Measurements from ENCODE around the gene MYRIP. TPM values are rescaled to one million over a fixed set of nuclear protein-coding genes. Genes with fewer than 3 reads are reported as not detected.
A peak's percentile ranks its signal among the peaks of the same experiment; 100 is the strongest.

The MYRIP gene
- total RNA-seq, 2 experiments from 2014 or later = not detected

DNA sequence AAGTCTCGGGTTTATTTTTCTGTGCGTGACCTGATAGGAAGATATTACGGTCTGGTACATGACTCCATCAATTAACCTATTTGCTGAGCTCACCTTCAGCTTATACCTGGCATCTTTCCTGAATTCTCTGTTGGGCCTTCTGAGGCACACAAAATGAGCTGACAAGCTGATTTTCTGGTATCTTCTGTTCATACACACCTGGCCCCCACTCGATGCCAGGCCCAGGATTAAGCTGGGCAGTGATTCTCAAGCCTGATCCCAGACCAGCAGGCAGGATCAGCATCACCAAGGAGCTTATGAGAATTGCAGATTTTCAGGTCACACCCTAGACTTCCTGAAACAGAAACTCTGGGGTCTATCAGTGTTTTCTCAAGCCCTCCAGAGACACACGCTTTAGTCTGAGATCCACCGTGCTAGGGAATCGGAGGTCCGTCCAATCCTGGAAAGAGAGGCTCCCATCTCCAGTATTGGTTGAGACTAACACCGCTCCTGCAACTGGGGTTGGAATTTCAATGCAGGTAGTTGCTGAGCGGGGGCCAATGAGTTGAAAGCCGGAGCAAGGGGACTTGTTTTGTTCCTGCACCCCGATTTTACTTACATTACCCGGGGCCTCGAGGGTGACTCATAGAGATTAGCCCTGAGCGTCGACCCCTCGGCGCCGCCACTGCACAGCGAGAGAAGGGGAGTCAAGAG is 499.5 kb downstream of the MYRIP start:
- POLR2A ChIA-PET = interaction anchor here (0.6 to 1.3 kb wide), 5 partner anchors 9 to 925 kb away, joined by 3 to 6 read pairs (median 3); no protein-coding TSS in a partner anchor

GRCh38 chr3:40309418-40309924 is 500.1 kb downstream of the MYRIP start, which contains the start of gene EIF1B:
Gene EIF1B, plus strand, starts transcription at chr3:40309707. Its CDS starts 235 bp downstream, at chr3:40309942.
- peak; percentile 88 for ATAC-seq
- no peaks in the 10 kb centered on the region for H3K27me3 Mint-ChIP-seq
- POLR2A ChIA-PET = interaction anchor here (0.6 to 1.3 kb wide), 5 partner anchors 12 to 926 kb away, joined by 3 to 6 read pairs (median 4); no protein-coding TSS in a partner anchor
- H3K4me1 Mint-ChIP-seq (ENCODE audit: low read depth) = peaks cover 24% of the 10 kb centered on the region
- peak within 1 kb of the TSS; percentile 97 for H3K27ac Mint-ChIP-seq
- CTCF ChIA-PET = interaction anchor here (0.6 to 3.4 kb wide), 13 partner anchors 8 to 148 kb away, joined by 3 to 24 read pairs (median 4); partner anchors contain the start of gene RPL14
- peak within 1 kb of the TSS; percentile 98 for H3K4me3 Mint-ChIP-seq
- peak; percentile 73 for TF ChIP-seq CTCF (IDR thresholded peaks at IDR 0.05)
- DNase-seq = peak; percentile 99
- peaks cover 23% of the 10 kb centered on the region for H3K36me3 Mint-ChIP-seq (ENCODE audit: low read depth)
- intact Hi-C loops (cut with micrococcal nuclease) = no loop called here
- no peaks in the 10 kb centered on the region for H3K9me3 Mint-ChIP-seq

More for the DNA sequence above, 499.5 kb downstream of the MYRIP start:
- H3K4me3 Mint-ChIP-seq = peak overlapping the region; percentile 98
- ATAC-seq (peak; percentile 3), DNase-seq (no peak)
- H3K36me3 Mint-ChIP-seq (ENCODE audit: low read depth) = peaks cover 23% of the 10 kb centered on the region
- peak overlapping the region; percentile 97 for H3K27ac Mint-ChIP-seq
- peaks cover 24% of the 10 kb centered on the region for H3K4me1 Mint-ChIP-seq (ENCODE audit: low read depth)
- H3K9me3 Mint-ChIP-seq = no peaks in the 10 kb centered on the region
- CTCF ChIA-PET = interaction anchor here (0.6 to 3.4 kb wide), 14 partner anchors 9 to 148 kb away, joined by 3 to 24 read pairs (median 4); partner anchors contain the start of gene RPL14
- TF ChIP-seq CTCF (IDR thresholded peaks at IDR 0.05) = no peak
- H3K27me3 Mint-ChIP-seq = no peaks in the 10 kb centered on the region
- intact Hi-C loops (cut with micrococcal nuclease) = no loop called here

Measured in activated CD8-positive, alpha-beta T cell treated with anti-CD3 and anti-CD28 coated beads for 36 hours (primary cell).